Measurements from ENCODE around the gene WIPF3. TPM values are rescaled to one million over a fixed set of nuclear protein-coding genes. Genes with fewer than 3 reads are reported as not detected.
A peak's percentile ranks its signal among the peaks of the same experiment; 100 is the strongest.
"Not testable (repeated sequence)": the region's sequence is repeated elsewhere in the genome, so short reads cannot be mapped to it uniquely, and the experiment has no call there.

Gene WIPF3
- total RNA-seq, 1 experiment from 2014 or later, result not detected

GRCh38 chr7:29878081-29878688, 71.9 kb downstream of the WIPF3 start:
- DNase-seq (ENCODE audit: low read depth), result peak; percentile 52

GRCh38 chr7:29879609-29880008, 73.3 kb downstream of the WIPF3 start:
- peak; percentile 65 for DNase-seq (ENCODE audit: low read depth)

GRCh38 chr7:29881724-29882123, 75.4 kb downstream of the WIPF3 start:
- DNase-seq (ENCODE audit: low read depth), result no peak

- no peak for DNase-seq (ENCODE audit: low read depth)
These were observed 76.2 kb downstream of the WIPF3 start for GRCh38 chr7:29882481-29882880.

- no peak for DNase-seq (ENCODE audit: low read depth)
These were observed 77.4 kb downstream of the WIPF3 start for GRCh38 chr7:29883462-29884398.

GRCh38 chr7:29884399-29885272, 78.3 kb downstream of the WIPF3 start:
- DNase-seq (ENCODE audit: low read depth), result no peak

- no peak for DNase-seq (ENCODE audit: low read depth)
These were observed 79.3 kb downstream of the WIPF3 start for GRCh38 chr7:29885626-29886025.

GRCh38 chr7:29886827-29887226, 80.5 kb downstream of the WIPF3 start:
- no peak for DNase-seq (ENCODE audit: low read depth)

GRCh38 chr7:29888006-29888405, 81.7 kb downstream of the WIPF3 start:
- no peak for DNase-seq (ENCODE audit: low read depth)

- no peak for DNase-seq (ENCODE audit: low read depth)
These were observed 83.0 kb downstream of the WIPF3 start for GRCh38 chr7:29889288-29889687.

GRCh38 chr7:29890251-29890650, 83.9 kb downstream of the WIPF3 start:
- no peak for DNase-seq (ENCODE audit: low read depth)

- not testable (repeated sequence) for DNase-seq (ENCODE audit: low read depth)
These were observed 84.5 kb downstream of the WIPF3 start for GRCh38 chr7:29890786-29891185.

GRCh38 chr7:29891766-29892165, 85.5 kb downstream of the WIPF3 start:
- no peak for DNase-seq (ENCODE audit: low read depth)

GRCh38 chr7:29892231-29892630, 85.9 kb downstream of the WIPF3 start:
- DNase-seq (ENCODE audit: low read depth), result no peak

GRCh38 chr7:29893351-29893965, 87.2 kb downstream of the WIPF3 start:
- no peak for DNase-seq (ENCODE audit: low read depth)

- DNase-seq (ENCODE audit: low read depth), result no peak
These were observed 87.9 kb downstream of the WIPF3 start for GRCh38 chr7:29894256-29894655.

GRCh38 chr7:29895559-29895958, 89.3 kb downstream of the WIPF3 start:
- no peak for DNase-seq (ENCODE audit: low read depth)

GRCh38 chr7:29896685-29897411, 90.5 kb downstream of the WIPF3 start:
- DNase-seq (ENCODE audit: low read depth), result no peak

- no peak for DNase-seq (ENCODE audit: low read depth)
These were observed 92.0 kb downstream of the WIPF3 start for GRCh38 chr7:29898301-29898700.

- DNase-seq (ENCODE audit: low read depth), result no peak
These were observed 94.4 kb downstream of the WIPF3 start for GRCh38 chr7:29900745-29901144.

All from LHCN-M2 (cell line).